Inferior parietal cortex (tissue), 1 donor: Measurements from ENCODE around the gene CDCA7.
"Not testable (repeated sequence)": the region's sequence is repeated elsewhere in the genome, so short reads cannot be mapped to it uniquely, and the experiment has no call there.

Experiments
- DNase-seq: peaks from one replicate; pipeline ENCODE4 v3.0.0-alpha.2; 2016; ENCODE audit errors: extremely low spot score

The CDCA7 gene

GRCh38 chr2:173354582-173355131 is at the start of gene CDCA7:
Gene CDCA7 (plus strand): TSS chr2:173354872. CDS start chr2:173354964, 92 bp downstream.
- no peak for DNase-seq

GRCh38 chr2:173305303-173305702 is 49.4 kb upstream of the CDCA7 start:
- no peak for DNase-seq

GRCh38 chr2:173307293-173307692 is 47.4 kb upstream of the CDCA7 start:
- DNase-seq, result no peak

- DNase-seq, result not testable (repeated sequence)
These were observed 45.3 kb upstream of the CDCA7 start for GRCh38 chr2:173309370-173309769.

GRCh38 chr2:173311844-173312606 is 42.6 kb upstream of the CDCA7 start:
- DNase-seq, result no peak

- DNase-seq, result no peak
These were observed 31.3 kb upstream of the CDCA7 start for GRCh38 chr2:173323371-173323770.

GRCh38 chr2:173326806-173327205 is 27.9 kb upstream of the CDCA7 start:
- DNase-seq, result no peak

- no peak for DNase-seq
These were observed 27.3 kb upstream of the CDCA7 start for GRCh38 chr2:173327421-173327820.

- not testable (repeated sequence) for DNase-seq
These were observed 21.7 kb upstream of the CDCA7 start for GRCh38 chr2:173333003-173333402.

- DNase-seq, result no peak
These were observed 14.9 kb upstream of the CDCA7 start for GRCh38 chr2:173339807-173340206.

- DNase-seq, result no peak
These were observed 10.8 kb upstream of the CDCA7 start for GRCh38 chr2:173343921-173344320.

GRCh38 chr2:173346035-173346434 is 8.6 kb upstream of the CDCA7 start:
- DNase-seq, result no peak

GRCh38 chr2:173347305-173348168 is 7.1 kb upstream of the CDCA7 start:
- DNase-seq, result no peak

- DNase-seq, result no peak
These were observed 5.4 kb upstream of the CDCA7 start for GRCh38 chr2:173349287-173349686.

GRCh38 chr2:173350383-173350782 is 4.3 kb upstream of the CDCA7 start:
- no peak for DNase-seq

GRCh38 chr2:173351879-173352278 is 2.8 kb upstream of the CDCA7 start:
- no peak for DNase-seq

- DNase-seq, result no peak
These were observed 1.1 kb upstream of the CDCA7 start for GRCh38 chr2:173353556-173353955.

- DNase-seq, result no peak
These were observed 545 bp upstream of the CDCA7 start for GRCh38 chr2:173354073-173354581.

- DNase-seq, result no peak
These were observed 627 bp downstream of the CDCA7 start for GRCh38 chr2:173355132-173355865.

- DNase-seq, result no peak
These were observed 1.3 kb downstream of the CDCA7 start for GRCh38 chr2:173355866-173356508.

- no peak for DNase-seq
These were observed 2.7 kb downstream of the CDCA7 start for GRCh38 chr2:173357346-173357745.
